Transverse colon (tissue), 3 donors: Measurements from ENCODE around the gene GINS3.

ENCODE experiments used
- POLR2A ChIP-seq: fragments of 450-650 bp; IDR thresholded peaks from one replicate; pipeline ENCODE4 v1.6.1; 2016; ENCODE audit warnings: antibody characterized with exemption, mild to moderate bottlenecking, moderate library complexity
- TF ChIP-seq, protein P1 (sequence below), 5 experiments: fragments of 200-600 bp in 3 of 5; fragments of 450-650 bp in 2 of 5; sonication (generic) in 3 of 5; IDR thresholded peaks; 1 replicate in 2 of 5; 2 replicates in 3 of 5; pipeline ENCODE4 v1.5.1; 2016 to 2017; ENCODE audit warnings: antibody characterized with exemption in 5 of 5, inconsistent platforms in 3 of 5, mild to moderate bottlenecking in 2 of 5, moderate library complexity in 1 of 5

DNA sequence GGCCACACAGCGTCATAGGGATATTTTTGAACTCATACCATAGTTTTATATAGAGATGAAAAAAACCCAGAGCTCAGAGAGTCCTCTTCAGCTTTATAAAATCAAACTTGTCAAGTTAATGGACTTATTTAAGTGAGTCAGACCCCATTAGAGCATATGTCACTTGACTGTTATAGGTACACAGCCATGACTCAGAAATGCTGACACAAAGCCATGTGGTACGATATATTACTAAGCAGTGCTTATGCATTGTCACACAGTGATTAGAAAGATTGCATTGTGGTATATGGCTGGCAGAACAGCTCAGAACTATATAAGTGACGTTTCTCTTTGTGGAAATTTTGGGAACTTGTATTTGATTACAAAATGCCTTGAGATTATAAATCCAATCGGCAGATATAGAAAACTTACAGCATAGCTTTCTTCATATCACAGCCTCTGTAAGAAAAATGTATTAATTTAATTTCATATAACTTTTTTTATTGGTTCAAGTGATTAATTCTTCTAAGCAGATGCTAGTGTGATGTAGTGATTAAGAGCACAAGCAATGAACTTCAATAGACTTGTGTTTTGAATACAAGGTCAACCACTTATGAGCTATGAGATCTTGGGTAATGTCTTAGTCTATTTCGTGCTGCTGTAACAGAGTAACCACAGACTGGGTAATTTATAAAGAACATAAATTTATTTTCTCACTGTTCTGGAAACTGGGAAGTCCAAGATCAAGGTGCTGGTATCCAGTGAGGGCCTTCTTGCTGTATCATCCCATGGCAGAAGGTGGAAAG is 25.8 kb upstream of the GINS3 start:
- TF ChIP-seq, protein P1, sequence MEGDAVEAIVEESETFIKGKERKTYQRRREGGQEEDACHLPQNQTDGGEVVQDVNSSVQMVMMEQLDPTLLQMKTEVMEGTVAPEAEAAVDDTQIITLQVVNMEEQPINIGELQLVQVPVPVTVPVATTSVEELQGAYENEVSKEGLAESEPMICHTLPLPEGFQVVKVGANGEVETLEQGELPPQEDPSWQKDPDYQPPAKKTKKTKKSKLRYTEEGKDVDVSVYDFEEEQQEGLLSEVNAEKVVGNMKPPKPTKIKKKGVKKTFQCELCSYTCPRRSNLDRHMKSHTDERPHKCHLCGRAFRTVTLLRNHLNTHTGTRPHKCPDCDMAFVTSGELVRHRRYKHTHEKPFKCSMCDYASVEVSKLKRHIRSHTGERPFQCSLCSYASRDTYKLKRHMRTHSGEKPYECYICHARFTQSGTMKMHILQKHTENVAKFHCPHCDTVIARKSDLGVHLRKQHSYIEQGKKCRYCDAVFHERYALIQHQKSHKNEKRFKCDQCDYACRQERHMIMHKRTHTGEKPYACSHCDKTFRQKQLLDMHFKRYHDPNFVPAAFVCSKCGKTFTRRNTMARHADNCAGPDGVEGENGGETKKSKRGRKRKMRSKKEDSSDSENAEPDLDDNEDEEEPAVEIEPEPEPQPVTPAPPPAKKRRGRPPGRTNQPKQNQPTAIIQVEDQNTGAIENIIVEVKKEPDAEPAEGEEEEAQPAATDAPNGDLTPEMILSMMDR (IDR thresholded peaks at IDR 0.05): no peak
- TF ChIP-seq POLR2A: no peak
